ENCODE measurements around the gene FRAS1.

GRCh38 chr4:78057600-78058550 lies 752 bp downstream of the FRAS1 start:
- TF ChIP-seq EZH2 (IDR thresholded peaks at IDR 0.05; ENCODE audit: low read depth) (no peak), CTCF (conservative IDR thresholded peaks at IDR 0.05) (no peak)
